Endothelial cell of umbilical vein (primary cell): ENCODE measurements around the gene ELMO1. TPM values are rescaled to one million over a fixed set of nuclear protein-coding genes. Genes with fewer than 3 reads are reported as not detected.

ENCODE experiments used
- BruUV-seq: library from RNA; stranded (reverse); fragments of 400-500 nt; replicated peaks from 2 replicates; lab custom pipeline; 2021; lab: Mats Ljungman, UMichigan
- CTCF ChIA-PET: fragments of 300-600, 350-600 bp; sonication (Branson Sonifier 250); formaldehyde crosslinking; loops from one replicate; lab custom pipeline; 2021; ENCODE audit warnings: antibody characterized with exemption, inconsistent platforms; lab: Charles Lee
- POLR2A ChIA-PET: fragments of 300-600, 350-600 bp; sonication (Branson Sonifier 250); formaldehyde crosslinking; loops from one replicate; lab custom pipeline; 2021; ENCODE audit warnings: antibody characterized with exemption, inconsistent platforms; lab: Charles Lee
- DNase-seq: peaks from one replicate; pipeline ENCODE4 v3.0.0-alpha.2; 2011; ENCODE audit warnings: low read depth, low spot score
- FAIRE-seq: peaks from 2 replicates; lab custom pipeline; 2011; peaks lifted over from hg19 to GRCh38; lab: Jason Lieb, UNC
- H2AFZ ChIP-seq: 2 replicates; pipeline ENCODE4 v1.6.0; 2012; ENCODE audit warnings: low read depth, low read length, control low read depth, inconsistent platforms
- H3K27ac ChIP-seq: 2 replicates; pipeline ENCODE4 v1.5.1; 2011; ENCODE audit warnings: low read depth, mild to moderate bottlenecking, control low read depth, low read length, moderate library complexity; ENCODE audit not compliant: insufficient read depth
- H3K27me3 ChIP-seq, 2 experiments: 2 replicates each; pipeline versions ENCODE4 v1.6.0 to v1.6.1; 2011; ENCODE audit warnings: low read length in 2 of 2, mixed read lengths in 1 of 2; ENCODE audit not compliant: control insufficient read depth in 2 of 2, insufficient read depth in 2 of 2
- H3K36me3 ChIP-seq, 2 experiments: 2 replicates in 1 of 2; 3 replicates in 1 of 2; pipeline ENCODE4 v1.5.1; 2011; ENCODE audit warnings: low read length in 2 of 2, mild to moderate bottlenecking in 1 of 2, moderate library complexity in 1 of 2; ENCODE audit not compliant: control insufficient read depth in 2 of 2, insufficient read depth in 2 of 2; ENCODE audit errors: extremely low read depth in 1 of 2
- H3K4me1 ChIP-seq: 3 replicates; pipeline ENCODE4 v1.5.1; 2011; ENCODE audit warnings: mild to moderate bottlenecking, low read length; ENCODE audit not compliant: control insufficient read depth, insufficient read depth; ENCODE audit errors: extremely low read depth
- H3K4me2 ChIP-seq: 2 replicates; pipeline ENCODE4 v1.6.1; 2011; ENCODE audit warnings: low read length, control low read depth, mixed read lengths; ENCODE audit not compliant: insufficient read depth
- H3K4me3 ChIP-seq, 3 experiments: fragments of 200-600 bp in 1 of 3; sonication (generic), shearing (Covaris generic) in 1 of 3; replicated peaks in 1 of 3; 2 replicates each; pipeline ENCODE4 v1.5.1; 2011 to 2016; ENCODE audit warnings: control low read depth in 3 of 3, low read length in 3 of 3, mild to moderate bottlenecking in 2 of 3, inconsistent platforms in 1 of 3, low read depth in 1 of 3, moderate library complexity in 1 of 3; ENCODE audit not compliant: insufficient read depth in 1 of 3
- H3K79me2 ChIP-seq: 2 replicates; pipeline ENCODE4 v1.6.0; 2012; ENCODE audit warnings: low read length, inconsistent platforms; ENCODE audit not compliant: control insufficient read depth, insufficient read depth
- H3K9ac ChIP-seq: replicated peaks from 2 replicates; pipeline ENCODE3; 2011; ENCODE audit warnings: low read length, control low read depth; ENCODE audit not compliant: insufficient read depth; ENCODE audit errors: extremely low read depth
- H3K9me1 ChIP-seq: replicated peaks from 3 replicates; pipeline ENCODE4 v1.6.0; 2011; ENCODE audit warnings: mild to moderate bottlenecking, low read length; ENCODE audit not compliant: control insufficient read depth, insufficient read depth; ENCODE audit errors: extremely low read depth
- H3K9me3 ChIP-seq: replicated peaks from 2 replicates; pipeline ENCODE4 v1.5.1; 2012; ENCODE audit warnings: low read length, inconsistent platforms; ENCODE audit not compliant: control insufficient read depth, insufficient read depth
- H4K20me1 ChIP-seq: replicated peaks from 2 replicates; pipeline ENCODE3; 2011; ENCODE audit warnings: mild to moderate bottlenecking, low read length; ENCODE audit not compliant: control insufficient read depth, insufficient read depth; ENCODE audit errors: extremely low read depth
- CTCF ChIP-seq, 2 donors: IDR thresholded peaks; 1 replicate in 1 of 2; 2 replicates in 1 of 2; pipeline ENCODE4 v1.5.1; 2011; ENCODE audit warnings: low read length in 2 of 2, mild to moderate bottlenecking in 2 of 2, moderate library complexity in 2 of 2, control low read depth in 1 of 2, inconsistent platforms in 1 of 2, low read depth in 1 of 2; ENCODE audit not compliant: insufficient read depth in 1 of 2; ENCODE audit errors: extremely low read depth in 1 of 2
- EZH2 ChIP-seq: IDR thresholded peaks from 2 replicates; pipeline ENCODE4 v1.6.1; 2012; ENCODE audit warnings: borderline replicate concordance, low read depth, mild to moderate bottlenecking, moderate library complexity, low read length, inconsistent platforms; ENCODE audit not compliant: severe bottlenecking
- FOS ChIP-seq: IDR thresholded peaks from 2 replicates; pipeline ENCODE4 v1.6.1; 2011; ENCODE audit warnings: mild to moderate bottlenecking, low read length, moderate library complexity, borderline replicate concordance; ENCODE audit not compliant: insufficient read depth
- GATA2 ChIP-seq: IDR thresholded peaks from 2 replicates; pipeline ENCODE4 v1.7.0; 2011; ENCODE audit warnings: low read depth, mild to moderate bottlenecking, moderate library complexity, mixed read lengths, low read length; ENCODE audit not compliant: insufficient read length, insufficient read depth
- JUN ChIP-seq: IDR thresholded peaks from 2 replicates; pipeline ENCODE4 v1.6.1; 2011; ENCODE audit warnings: borderline replicate concordance, low read depth; ENCODE audit not compliant: insufficient read length, insufficient read depth
- MAX ChIP-seq: IDR thresholded peaks from 2 replicates; pipeline ENCODE4 v1.6.1; 2011; ENCODE audit not compliant: insufficient read depth, insufficient read length
- MYC ChIP-seq: IDR thresholded peaks from one replicate; pipeline ENCODE4 v1.6.1; 2011; ENCODE audit warnings: mild to moderate bottlenecking, low read depth, low read length
- POLR2A ChIP-seq: IDR thresholded peaks from 2 replicates; pipeline ENCODE4 v1.6.1; 2012; ENCODE audit warnings: low read depth, mild to moderate bottlenecking, control low read depth, low read length
- POLR2AphosphoS5 ChIP-seq: IDR thresholded peaks from 2 replicates; pipeline ENCODE4 v1.6.1; 2012; ENCODE audit warnings: low read depth, mild to moderate bottlenecking, control low read depth, low read length, moderate library complexity; ENCODE audit not compliant: insufficient read depth
- dilution Hi-C: fragments of 300-500 bp; cut with MboI; formaldehyde crosslinking; loops from one replicate; pipeline ENCODE4 v1.15.0; 2019; ENCODE audit warnings: low sequenced_read_pairs; ENCODE audit not compliant: extremely low pct_ligation_motif_present
- intact Hi-C: fragments of 100-400 bp; cut with micrococcal nuclease; formaldehyde crosslinking; loops from one replicate; pipeline ENCODE4 v1.10.0; 2022
- polyA plus RNA-seq, 4 experiments: library from polyadenylated mRNA; depleted of rRNA in 3 of 4; stranded (reverse) in 3 of 4; unstranded in 1 of 4; fragments of >200 nt; gene quantifications; 2 replicates each; pipeline versions ENCODE4 v1.2.1 to v1.2.3, GENCODE V29; 2011 to 2012; ENCODE audit warnings: missing spikeins in 1 of 4
- total RNA-seq: library from RNA; stranded (reverse); gene quantifications from 2 replicates; pipeline ENCODE4 v1.2.3, GENCODE V29; 2021

The ELMO1 gene
- total and polyA plus RNA-seq, 2 donors (not counting 3 experiments of a cell fraction or from before 2014, with no cell fraction given), result 17.0 to 30.6 TPM

DNA sequence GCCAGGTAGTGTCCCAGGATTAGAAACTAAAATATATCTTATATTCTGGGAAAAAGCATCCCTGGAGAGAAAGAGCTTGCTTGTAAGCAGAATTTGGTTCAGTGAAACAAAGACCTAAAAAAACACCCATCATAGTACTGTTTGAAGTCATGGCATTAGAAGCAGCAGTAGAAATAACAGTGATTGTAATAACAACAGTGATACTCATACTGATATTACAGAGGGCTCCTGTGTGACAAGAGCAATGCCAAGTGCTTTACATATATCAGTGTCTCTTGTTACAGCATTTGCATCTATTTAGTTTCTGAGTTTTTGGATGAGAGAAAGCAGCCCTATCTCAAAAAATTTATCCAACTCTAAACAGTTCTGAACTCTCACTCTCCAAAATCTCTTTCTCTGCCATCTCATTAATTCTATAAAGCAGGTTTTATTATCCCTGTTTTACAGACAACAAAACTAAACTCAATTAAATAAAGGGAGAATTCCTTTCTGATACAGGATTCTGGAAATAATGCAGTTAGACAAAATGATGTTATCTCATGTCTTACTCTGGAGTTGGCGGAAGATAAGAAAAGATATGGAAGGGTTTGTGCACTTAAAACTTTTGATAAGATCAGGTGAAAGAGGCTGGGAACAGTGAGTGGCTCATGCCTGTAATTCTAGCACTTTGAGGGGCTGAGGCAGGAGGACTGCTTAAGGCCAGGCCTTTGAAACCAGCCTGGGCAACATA, 577.9 kb downstream of the ELMO1 start:
- no peaks in the 10 kb centered on the region for H3K27me3 ChIP-seq
- no peaks in the 10 kb centered on the region for H3K9me1 ChIP-seq
- ChIA-PET POLR2A (no interaction called here), CTCF (no interaction called here)
- H2AFZ ChIP-seq, result no peak overlapping the region
- no peaks in the 10 kb centered on the region for H3K4me1 ChIP-seq
- no peak overlapping the region for H3K9ac ChIP-seq
- DNase-seq (no peak), FAIRE-seq (no peak)
- no peak overlapping the region for H3K4me3 ChIP-seq
- intact Hi-C loops (no loop called here), dilution Hi-C loops (no loop called here)
- no peak overlapping the region for H3K27ac ChIP-seq
- no peaks in the 10 kb centered on the region for H3K79me2 ChIP-seq
- H3K4me2 ChIP-seq, result no peak overlapping the region
- no TSS peak for BruUV-seq
- H3K36me3 ChIP-seq, result peaks cover 0 to 2% of the 10 kb centered on the region in 2 experiments
- H3K9me3 ChIP-seq, result no peaks in the 10 kb centered on the region
- H4K20me1 ChIP-seq, result no peaks in the 10 kb centered on the region
- TF ChIP-seq FOS, result no peak
- no peak for TF ChIP-seq POLR2AphosphoS5
- no peak for TF ChIP-seq MYC
- TF ChIP-seq EZH2, result no peak
- TF ChIP-seq GATA2, result no peak
- no peak for TF ChIP-seq POLR2A
- TF ChIP-seq MAX, result no peak
- no peak for TF ChIP-seq CTCF (IDR thresholded peaks at IDR 0.05; ENCODE audit: extremely low read depth in 1 of 2, insufficient read depth in 1 of 2, low read depth in 1 of 2, low read length in 2 of 2)
- no peak for TF ChIP-seq JUN
